A673 (cell line): ENCODE measurements around the gene C2orf76.
"Not testable (repeated sequence)": the region's sequence is repeated elsewhere in the genome, so short reads cannot be mapped to it uniquely, and the experiment has no call there.

ENCODE experiments used
- EZH2 ChIP-seq: fragments of 200-600 bp; sonication (generic); IDR thresholded peaks from 2 replicates; pipeline ENCODE4 v1.6.1; 2017; ENCODE audit warnings: borderline replicate concordance, low read depth, mild to moderate bottlenecking, mixed read lengths, antibody characterized with exemption, low read length; ENCODE audit not compliant: poor library complexity, severe bottlenecking
- TF ChIP-seq, protein P1 (sequence below): fragments of 300-800, 200-600 bp; sonication (generic); conservative IDR thresholded peaks from 2 replicates; pipeline ENCODE4 v1.5.1; 2017; ENCODE audit warnings: low read depth, mild to moderate bottlenecking, antibody characterized with exemption, low read length, moderate library complexity, mixed read lengths

DNA sequence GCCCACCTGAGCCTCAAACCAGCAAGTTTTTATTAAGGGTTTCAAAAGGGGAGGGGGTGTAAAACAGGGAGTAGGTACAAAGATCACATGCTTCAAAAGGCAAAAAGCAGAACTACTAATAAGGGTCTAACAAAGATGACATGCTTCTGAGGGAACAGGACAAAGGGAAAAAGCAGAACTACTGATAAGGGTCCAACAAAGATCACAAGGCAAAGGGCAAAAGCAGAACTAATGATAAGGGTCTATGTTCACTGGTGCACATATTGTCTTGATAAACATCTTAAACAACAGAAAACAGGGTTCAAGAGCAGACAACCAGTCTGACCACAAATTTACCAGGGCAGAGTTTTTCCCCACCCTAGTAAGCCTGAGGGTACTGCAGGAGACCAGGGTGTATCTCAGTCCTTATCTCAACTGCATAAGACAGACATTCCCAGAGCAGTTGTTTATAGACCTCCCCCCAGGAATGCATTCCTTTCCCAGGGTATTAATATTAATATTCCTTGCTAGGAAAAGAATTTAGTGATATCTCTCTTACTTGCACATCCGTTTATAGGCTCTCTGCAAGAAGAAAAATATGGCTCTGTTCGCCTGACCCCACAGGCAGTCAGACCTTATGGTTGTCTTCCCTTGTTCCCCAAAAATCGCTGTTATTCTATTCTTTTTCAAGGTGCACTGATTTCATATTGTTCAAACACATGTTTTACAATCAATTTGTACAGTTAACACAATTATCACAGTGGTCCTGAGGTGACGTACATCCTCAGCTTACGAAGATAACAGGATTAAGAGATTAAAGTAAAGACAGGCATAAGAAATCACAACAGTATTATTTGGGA lies 7.5 kb upstream of the C2orf76 start:
- TF ChIP-seq, protein P1, sequence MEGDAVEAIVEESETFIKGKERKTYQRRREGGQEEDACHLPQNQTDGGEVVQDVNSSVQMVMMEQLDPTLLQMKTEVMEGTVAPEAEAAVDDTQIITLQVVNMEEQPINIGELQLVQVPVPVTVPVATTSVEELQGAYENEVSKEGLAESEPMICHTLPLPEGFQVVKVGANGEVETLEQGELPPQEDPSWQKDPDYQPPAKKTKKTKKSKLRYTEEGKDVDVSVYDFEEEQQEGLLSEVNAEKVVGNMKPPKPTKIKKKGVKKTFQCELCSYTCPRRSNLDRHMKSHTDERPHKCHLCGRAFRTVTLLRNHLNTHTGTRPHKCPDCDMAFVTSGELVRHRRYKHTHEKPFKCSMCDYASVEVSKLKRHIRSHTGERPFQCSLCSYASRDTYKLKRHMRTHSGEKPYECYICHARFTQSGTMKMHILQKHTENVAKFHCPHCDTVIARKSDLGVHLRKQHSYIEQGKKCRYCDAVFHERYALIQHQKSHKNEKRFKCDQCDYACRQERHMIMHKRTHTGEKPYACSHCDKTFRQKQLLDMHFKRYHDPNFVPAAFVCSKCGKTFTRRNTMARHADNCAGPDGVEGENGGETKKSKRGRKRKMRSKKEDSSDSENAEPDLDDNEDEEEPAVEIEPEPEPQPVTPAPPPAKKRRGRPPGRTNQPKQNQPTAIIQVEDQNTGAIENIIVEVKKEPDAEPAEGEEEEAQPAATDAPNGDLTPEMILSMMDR, result not testable (repeated sequence)
- TF ChIP-seq EZH2, result not testable (repeated sequence)
